Tibial nerve (tissue), 4 donors: ENCODE results near the gene CDCA3. TPM values are rescaled to one million over a fixed set of nuclear protein-coding genes. Genes with fewer than 3 reads are reported as not detected.
"Not testable (repeated sequence)": the region's sequence is repeated elsewhere in the genome, so short reads cannot be mapped to it uniquely, and the experiment has no call there.

Experiments
- DNase-seq, 2 donors: peaks; one replicate each; pipeline ENCODE4 v3.0.0-alpha.2; 2019; ENCODE audit warnings: low spot score in 2 of 2
- H3K27ac ChIP-seq, 4 donors: fragments of 200-600 bp; sonication (generic) in 3 of 4; one replicate each; pipeline ENCODE4 v1.5.1; 2017 to 2019; ENCODE audit warnings: mild to moderate bottlenecking in 1 of 4
- H3K27me3 ChIP-seq, 2 donors: fragments of 200-600 bp; sonication (generic) in 1 of 2; one replicate each; pipeline versions ENCODE4 v1.5.1 to v1.6.0; 2017 to 2019
- H3K36me3 ChIP-seq, 3 donors: fragments of 200-600 bp; sonication (generic); one replicate each; pipeline ENCODE4 v1.5.1; 2018 to 2019
- H3K4me1 ChIP-seq, 4 donors: fragments of 200-600 bp; sonication (generic) in 3 of 4; one replicate each; pipeline ENCODE4 v1.5.1; 2017 to 2019
- H3K4me3 ChIP-seq, 4 donors: fragments of 200-600 bp; sonication (generic) in 3 of 4; one replicate each; pipeline ENCODE4 v1.5.1; 2017 to 2019; ENCODE audit warnings: mild to moderate bottlenecking in 1 of 4, moderate library complexity in 1 of 4
- H3K9me3 ChIP-seq, 4 donors: fragments of 200-600 bp; sonication (generic) in 3 of 4; one replicate each; pipeline ENCODE4 v1.5.1; 2017 to 2019
- EP300 ChIP-seq, 2 donors: sonication (generic); formaldehyde crosslinking; IDR thresholded peaks; one replicate each; pipeline ENCODE4 v1.6.1; 2017; ENCODE audit warnings: antibody characterized with exemption in 2 of 2, mild to moderate bottlenecking in 1 of 2
- POLR2A ChIP-seq, 2 donors: fragments of 450-650 bp; IDR thresholded peaks; one replicate each; pipeline ENCODE4 v1.6.1; 2017; ENCODE audit warnings: antibody characterized with exemption in 2 of 2, mild to moderate bottlenecking in 2 of 2, moderate library complexity in 2 of 2
- WGBS, 2 donors: methylation state at CpG; one replicate each; pipeline ENCODE4 v1.1.5; 2018; 5-methylcytosine and 5-hydroxymethylcytosine counted together
- total RNA-seq, 4 donors: library from RNA; depleted of rRNA; stranded (reverse); fragments of >200 nt; gene quantifications; one replicate each; pipeline ENCODE4 v1.1.0, GENCODE V29; 2016
- TF ChIP-seq, protein P1 (sequence below), 5 experiments: fragments of 200-600 bp in 3 of 5; fragments of 450-650 bp in 2 of 5; sonication (generic) in 3 of 5; IDR thresholded peaks; one replicate each; pipeline ENCODE4 v1.5.1; 2016 to 2019; ENCODE audit warnings: antibody characterized with exemption in 5 of 5, mild to moderate bottlenecking in 3 of 5, moderate library complexity in 2 of 5

The CDCA3 gene
- total RNA-seq, 4 donors from 2014 or later, result 0.21 to 19.4 (median 3.6) TPM

DNA sequence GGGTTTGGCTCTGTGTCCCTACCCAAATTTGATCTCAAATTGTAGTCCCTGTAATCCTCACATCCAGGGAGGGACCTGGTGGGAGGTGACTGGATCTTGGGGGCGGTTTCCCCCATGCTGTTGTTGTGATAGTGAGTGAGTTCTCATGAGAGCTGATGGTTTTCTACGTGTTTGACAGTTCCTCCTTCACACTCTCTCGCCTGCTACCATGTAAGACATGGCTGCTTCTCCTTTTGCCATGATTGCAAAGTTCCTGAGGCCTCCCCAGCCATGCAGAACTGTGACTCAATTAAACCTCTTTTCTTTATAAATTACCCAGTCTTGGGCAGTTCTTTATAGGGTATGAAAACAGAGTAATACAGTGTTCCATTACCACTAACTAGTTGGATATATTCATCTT is 43.2 kb upstream of the CDCA3 start:
- no peak for TF ChIP-seq POLR2A (IDR thresholded peaks at IDR 0.05)
- no peak for TF ChIP-seq EP300 (IDR thresholded peaks at IDR 0.05)
- Histone ChIP-seq H3K4me1 (peaks cover 0 to 18% (median 6%) of the 10 kb centered on the region in 4 donors), H3K27ac (no peak overlapping the region), H3K27me3 (no peaks in the 10 kb centered on the region), H3K4me3 (no peak overlapping the region), H3K36me3 (no peaks in the 10 kb centered on the region), H3K9me3 (no peaks in the 10 kb centered on the region)
- DNase-seq, result no peak
- 73 to 81% methylated on average over 3 of the region's 3 CpGs for WGBS, 2 donors

DNA sequence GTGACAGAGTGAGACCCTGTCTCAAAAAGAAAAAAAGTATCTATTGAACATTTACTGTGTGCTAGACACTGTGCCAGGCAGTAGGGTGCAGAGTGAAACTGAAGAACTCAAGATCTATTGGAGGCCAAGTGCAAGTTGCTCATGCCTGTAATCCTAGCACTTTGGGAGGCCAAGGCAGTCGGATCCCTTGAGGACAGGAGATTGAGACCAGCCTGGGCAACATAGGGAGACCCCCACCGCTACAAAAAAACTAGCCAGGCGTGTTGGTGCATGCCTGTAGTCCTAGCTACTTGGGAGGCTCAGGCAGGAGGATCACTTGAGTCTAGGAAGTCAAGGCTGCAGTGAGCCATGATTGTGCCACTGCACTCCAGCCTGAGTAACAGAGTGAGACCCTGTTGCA is 41.6 kb upstream of the CDCA3 start:
- WGBS, 2 donors, result 89 to 98% methylated on average over 3 of the region's 3 CpGs
- H3K4me3 ChIP-seq, H3K27ac ChIP-seq, DNase-seq, H3K27me3 ChIP-seq, H3K36me3 ChIP-seq, H3K9me3 ChIP-seq: not testable (repeated sequence)
- H3K4me1 ChIP-seq, result peaks cover 0 to 15% (median 5%) of the 10 kb centered on the region in 4 donors

DNA sequence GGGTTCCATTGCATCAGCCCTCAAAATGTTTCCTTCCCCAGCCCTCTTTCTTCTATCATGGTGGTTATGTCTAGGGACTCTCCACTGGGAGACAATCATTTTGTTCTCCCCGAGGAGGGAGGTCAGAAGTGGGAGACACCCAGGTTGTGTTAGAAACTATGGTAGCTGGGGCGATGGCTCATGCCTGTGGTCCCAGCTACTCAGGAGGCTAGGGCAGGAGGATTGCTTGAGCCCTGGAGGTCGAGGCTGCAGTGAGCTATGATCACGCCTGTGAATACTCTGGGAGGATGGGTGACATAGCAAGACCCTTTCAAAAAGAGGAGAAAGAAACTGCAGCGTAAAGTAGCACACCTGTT is 40.5 kb upstream of the CDCA3 start:
- TF ChIP-seq, protein P1, sequence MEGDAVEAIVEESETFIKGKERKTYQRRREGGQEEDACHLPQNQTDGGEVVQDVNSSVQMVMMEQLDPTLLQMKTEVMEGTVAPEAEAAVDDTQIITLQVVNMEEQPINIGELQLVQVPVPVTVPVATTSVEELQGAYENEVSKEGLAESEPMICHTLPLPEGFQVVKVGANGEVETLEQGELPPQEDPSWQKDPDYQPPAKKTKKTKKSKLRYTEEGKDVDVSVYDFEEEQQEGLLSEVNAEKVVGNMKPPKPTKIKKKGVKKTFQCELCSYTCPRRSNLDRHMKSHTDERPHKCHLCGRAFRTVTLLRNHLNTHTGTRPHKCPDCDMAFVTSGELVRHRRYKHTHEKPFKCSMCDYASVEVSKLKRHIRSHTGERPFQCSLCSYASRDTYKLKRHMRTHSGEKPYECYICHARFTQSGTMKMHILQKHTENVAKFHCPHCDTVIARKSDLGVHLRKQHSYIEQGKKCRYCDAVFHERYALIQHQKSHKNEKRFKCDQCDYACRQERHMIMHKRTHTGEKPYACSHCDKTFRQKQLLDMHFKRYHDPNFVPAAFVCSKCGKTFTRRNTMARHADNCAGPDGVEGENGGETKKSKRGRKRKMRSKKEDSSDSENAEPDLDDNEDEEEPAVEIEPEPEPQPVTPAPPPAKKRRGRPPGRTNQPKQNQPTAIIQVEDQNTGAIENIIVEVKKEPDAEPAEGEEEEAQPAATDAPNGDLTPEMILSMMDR (IDR thresholded peaks at IDR 0.05), result no peak
- TF ChIP-seq EP300 (IDR thresholded peaks at IDR 0.05) (no peak), POLR2A (IDR thresholded peaks at IDR 0.05) (no peak)
- DNase-seq, result no peak
- H3K27ac ChIP-seq, result peak overlapping the region; percentile 64 to 97 (median 92)
- WGBS, 2 donors, result 77 to 83% methylated on average over 5 of the region's 5 CpGs
- H3K27me3 ChIP-seq, result no peaks in the 10 kb centered on the region
- peaks cover 0 to 15% (median 5%) of the 10 kb centered on the region in 4 donors for H3K4me1 ChIP-seq
- H3K4me3 ChIP-seq, result peak overlapping the region; percentile 34 to 65 (median 60)
- no peaks in the 10 kb centered on the region for H3K9me3 ChIP-seq
- no peaks in the 10 kb centered on the region for H3K36me3 ChIP-seq

DNA sequence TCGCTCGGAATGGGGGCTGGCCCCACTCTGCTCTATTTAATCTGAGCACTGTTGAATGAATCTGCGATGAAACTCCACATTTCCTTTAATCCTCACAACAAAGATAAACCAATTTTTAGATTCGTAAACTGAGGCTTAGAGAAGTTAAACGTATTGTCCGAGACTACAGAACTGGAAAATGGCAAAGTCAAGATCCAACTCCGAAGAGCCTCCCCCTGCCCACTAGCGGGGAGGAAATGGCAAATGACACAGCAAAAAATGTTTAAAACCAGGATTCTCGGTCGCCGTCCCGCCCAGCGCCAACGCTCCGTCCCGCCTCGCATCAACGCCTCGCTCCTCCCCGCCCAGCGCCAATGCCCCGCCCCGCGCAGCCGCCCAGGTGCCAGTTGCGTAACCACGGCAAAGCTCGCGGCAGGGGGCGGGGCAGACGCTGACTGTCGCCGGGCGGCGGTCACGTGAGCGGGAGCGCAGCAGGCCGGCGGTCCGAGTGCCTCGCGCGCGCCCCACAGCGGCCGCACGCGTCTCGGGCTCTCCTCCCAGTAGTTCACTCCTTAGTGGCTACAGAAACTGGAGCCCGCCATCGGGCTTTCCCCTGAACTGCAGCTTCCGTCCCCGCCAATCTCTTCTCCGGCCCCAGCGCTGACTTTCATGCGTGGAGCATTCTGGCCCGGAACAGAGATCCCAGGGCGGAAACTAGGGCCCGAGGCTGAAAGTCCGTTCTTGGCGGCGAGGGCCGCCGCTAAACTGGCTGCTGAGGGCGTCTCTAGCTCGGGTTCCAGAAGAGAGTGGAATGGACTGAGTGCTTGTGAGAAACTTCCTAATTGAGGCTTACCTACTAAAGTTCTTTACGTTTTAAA is 39.9 kb upstream of the CDCA3 start:
- 2% methylated on average over 41 to 68 of the region's 68 CpGs for WGBS, 2 donors
- Histone ChIP-seq H3K4me1 (peaks cover 0 to 15% (median 5%) of the 10 kb centered on the region in 4 donors), H3K36me3 (no peaks in the 10 kb centered on the region), H3K4me3 (peak overlapping the region; percentile 34 to 65 (median 60)), H3K9me3 (no peaks in the 10 kb centered on the region), H3K27ac (peak overlapping the region; percentile 64 to 97 (median 92)), H3K27me3 (no peaks in the 10 kb centered on the region)
- peak; percentile 79 to 95 for TF ChIP-seq EP300 (IDR thresholded peaks at IDR 0.05)
- TF ChIP-seq, protein P1 (IDR thresholded peaks at IDR 0.05), result peak; percentile 94 to 98 (median 95)
- TF ChIP-seq POLR2A (IDR thresholded peaks at IDR 0.05), result peak; percentile 53 to 89
- peak; percentile 94 to 97 for DNase-seq

DNA sequence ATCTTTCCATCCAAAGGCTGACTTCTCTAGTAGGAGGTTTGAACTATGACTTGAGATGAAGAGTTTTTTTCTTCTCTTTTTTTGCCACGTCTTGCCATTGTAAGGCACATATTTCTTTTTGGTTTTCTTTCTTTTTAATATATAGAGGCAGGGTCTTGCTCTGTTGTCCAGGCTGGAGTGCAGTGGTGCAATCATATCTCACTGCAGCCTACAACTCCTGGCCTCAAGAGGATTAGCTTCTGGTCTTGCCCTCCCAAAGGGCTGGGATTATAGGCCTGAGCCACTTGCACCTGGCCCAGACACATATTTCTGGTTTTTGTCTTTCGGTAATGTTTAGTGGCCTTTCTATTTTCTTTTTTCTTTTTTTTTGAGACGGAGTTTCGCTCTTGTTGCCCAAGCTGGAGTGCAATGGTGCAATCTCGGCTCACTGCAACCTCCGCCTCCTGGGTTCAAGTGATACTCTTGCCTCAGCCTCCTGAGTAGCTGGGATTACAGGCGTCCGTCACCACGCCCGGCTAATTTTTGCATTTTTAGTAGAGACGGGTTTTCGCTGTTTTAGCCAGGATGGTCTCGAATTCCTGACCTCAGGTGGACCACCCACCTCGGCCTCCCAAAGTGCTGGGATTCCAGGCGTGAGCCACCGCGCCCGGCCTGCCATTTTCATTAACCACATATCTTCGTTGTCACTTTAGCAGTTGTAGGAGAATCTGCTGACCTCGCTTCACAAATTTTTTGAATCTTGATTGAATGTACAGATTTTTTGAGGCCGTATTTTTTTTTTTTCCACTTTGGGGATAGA is 38.9 kb upstream of the CDCA3 start:
- Histone ChIP-seq H3K27ac (peak overlapping the region; percentile 64 to 94 (median 87)), H3K4me1 (peaks cover 0 to 15% (median 5%) of the 10 kb centered on the region in 4 donors), H3K4me3 (peak overlapping the region in 1 of 4 donors; percentile 56)
- DNase-seq, H3K36me3 ChIP-seq, H3K27me3 ChIP-seq, H3K9me3 ChIP-seq: not testable (repeated sequence)
- 90 to 95% methylated on average over 21 of the region's 21 CpGs for WGBS, 2 donors

DNA sequence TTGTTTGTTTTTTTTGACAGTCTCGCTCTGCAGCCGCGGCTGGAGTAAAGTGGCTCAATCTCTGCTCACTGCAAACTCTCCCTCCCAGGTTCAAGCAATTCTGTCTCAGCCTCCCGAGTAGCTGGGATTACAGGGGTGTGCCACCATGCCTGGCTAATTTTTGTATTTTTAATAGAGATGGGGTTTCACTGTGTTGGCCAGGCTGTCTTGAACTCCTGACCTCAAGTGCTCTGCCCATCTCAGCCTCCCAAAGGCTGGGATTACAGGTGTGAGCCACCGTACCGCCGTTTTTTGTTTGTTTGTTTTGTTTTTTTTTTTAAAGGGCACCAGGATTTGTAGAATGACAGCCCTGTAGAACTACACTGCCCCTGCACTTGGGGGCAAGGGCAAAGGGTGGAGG is 37.7 kb upstream of the CDCA3 start:
- H3K27me3 ChIP-seq, H3K4me3 ChIP-seq, DNase-seq, H3K27ac ChIP-seq, H3K9me3 ChIP-seq: not testable (repeated sequence)
- peaks cover 0 to 15% (median 5%) of the 10 kb centered on the region in 4 donors for H3K4me1 ChIP-seq
- WGBS, 2 donors, result 77 to 80% methylated on average over 7 of the region's 7 CpGs
- peaks cover 0 to 21% (median 0%) of the 10 kb centered on the region in 3 donors for H3K36me3 ChIP-seq

DNA sequence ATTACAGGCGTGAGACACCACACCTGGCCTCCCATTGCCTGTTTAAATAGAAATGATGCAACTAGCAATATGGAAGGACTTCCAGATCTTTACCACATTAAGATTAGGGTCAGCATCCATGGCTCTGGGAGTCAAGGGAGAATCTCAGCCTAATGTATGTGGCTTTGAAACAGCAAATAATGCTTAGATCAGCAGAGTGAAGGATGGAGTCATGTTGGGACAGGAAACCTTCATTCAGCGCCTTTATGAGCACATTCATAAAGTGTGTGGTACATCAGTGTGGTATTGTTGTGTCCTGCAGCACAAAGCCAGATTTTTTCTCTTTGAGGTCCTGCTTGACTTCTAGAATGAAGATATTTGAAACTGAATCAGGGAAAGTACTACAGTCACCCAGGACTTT is 37.3 kb upstream of the CDCA3 start:
- H3K27ac ChIP-seq, result no peak overlapping the region
- DNase-seq, result no peak
- WGBS, 2 donors, result 71 to 92% methylated on average over 2 of the region's 2 CpGs

More for the DNA sequence above, 37.3 kb upstream of the CDCA3 start:
- H3K9me3 ChIP-seq, result no peaks in the 10 kb centered on the region
- H3K4me1 ChIP-seq, result peaks cover 0 to 15% (median 5%) of the 10 kb centered on the region in 4 donors
- no peak for TF ChIP-seq POLR2A (IDR thresholded peaks at IDR 0.05)
- no peak for TF ChIP-seq EP300 (IDR thresholded peaks at IDR 0.05)
- TF ChIP-seq, protein P1 (IDR thresholded peaks at IDR 0.05), result no peak
- H3K4me3 ChIP-seq, result no peak overlapping the region
- no peaks in the 10 kb centered on the region for H3K27me3 ChIP-seq
- peaks cover 0 to 25% (median 0%) of the 10 kb centered on the region in 3 donors for H3K36me3 ChIP-seq
